GM18951 (cell line): ENCODE results near the gene TENM4.
"Not testable (repeated sequence)": the region's sequence is repeated elsewhere in the genome, so short reads cannot be mapped to it uniquely, and the experiment has no call there.

Source experiments
- POLR2A ChIP-seq: IDR thresholded peaks from 4 replicates; pipeline ENCODE4 v1.6.1; 2011; ENCODE audit warnings: mild to moderate bottlenecking; ENCODE audit not compliant: insufficient read length, insufficient read depth; ENCODE audit errors: extremely low read depth
- in situ Hi-C: fragments of 300-500 bp; cut with MboI; formaldehyde crosslinking; loops from one replicate; pipeline ENCODE4 v1.12.0; 2022; ENCODE audit warnings: low sequenced_read_pairs, mixed read lengths, inconsistent platforms; ENCODE audit not compliant: unreplicated experiment

Gene TENM4

GRCh38 chr11:79237091-79237490 lies 203.7 kb downstream of the TENM4 start:
- TF ChIP-seq POLR2A, result no peak
- in situ Hi-C loops, result no loop called here

GRCh38 chr11:79236541-79236971 lies 204.3 kb downstream of the TENM4 start:
- in situ Hi-C loops, result no loop called here
- no peak for TF ChIP-seq POLR2A

- no peak for TF ChIP-seq POLR2A
- in situ Hi-C loops, result no loop called here
Observed at GRCh38 chr11:79235696-79236095, 205.1 kb downstream of the TENM4 start.

GRCh38 chr11:79232346-79232745 lies 208.5 kb downstream of the TENM4 start:
- in situ Hi-C loops, result no loop called here
- no peak for TF ChIP-seq POLR2A

- no peak for TF ChIP-seq POLR2A
- in situ Hi-C loops, result no loop called here
Observed at GRCh38 chr11:79229047-79229446, 211.8 kb downstream of the TENM4 start.

GRCh38 chr11:79227767-79228755 lies 212.8 kb downstream of the TENM4 start:
- TF ChIP-seq POLR2A, result no peak
- in situ Hi-C loops, result no loop called here

GRCh38 chr11:79227308-79227707 lies 213.5 kb downstream of the TENM4 start:
- in situ Hi-C loops, result no loop called here
- TF ChIP-seq POLR2A, result no peak

GRCh38 chr11:79226126-79226525 lies 214.7 kb downstream of the TENM4 start:
- in situ Hi-C loops, result no loop called here
- TF ChIP-seq POLR2A, result no peak

GRCh38 chr11:79222163-79222562 lies 218.7 kb downstream of the TENM4 start:
- in situ Hi-C loops, result not testable (repeated sequence)

GRCh38 chr11:79221444-79222130 lies 219.2 kb downstream of the TENM4 start:
- in situ Hi-C loops, result no loop called here
- no peak for TF ChIP-seq POLR2A

GRCh38 chr11:79220171-79220570 lies 220.7 kb downstream of the TENM4 start:
- in situ Hi-C loops, result no loop called here
- TF ChIP-seq POLR2A, result no peak

GRCh38 chr11:79219186-79220045 lies 221.4 kb downstream of the TENM4 start:
- in situ Hi-C loops, result no loop called here
- no peak for TF ChIP-seq POLR2A

GRCh38 chr11:79212741-79213190 lies 228.1 kb downstream of the TENM4 start:
- no peak for TF ChIP-seq POLR2A
- in situ Hi-C loops, result no loop called here
